ENCODE data around the gene WASF3. TPM values are rescaled to one million over a fixed set of nuclear protein-coding genes. Genes with fewer than 3 reads are reported as not detected.

The WASF3 gene
- total and polyA plus RNA-seq, 2 experiments from 2014 or later, result 9.9 to 20.7 TPM

DNA sequence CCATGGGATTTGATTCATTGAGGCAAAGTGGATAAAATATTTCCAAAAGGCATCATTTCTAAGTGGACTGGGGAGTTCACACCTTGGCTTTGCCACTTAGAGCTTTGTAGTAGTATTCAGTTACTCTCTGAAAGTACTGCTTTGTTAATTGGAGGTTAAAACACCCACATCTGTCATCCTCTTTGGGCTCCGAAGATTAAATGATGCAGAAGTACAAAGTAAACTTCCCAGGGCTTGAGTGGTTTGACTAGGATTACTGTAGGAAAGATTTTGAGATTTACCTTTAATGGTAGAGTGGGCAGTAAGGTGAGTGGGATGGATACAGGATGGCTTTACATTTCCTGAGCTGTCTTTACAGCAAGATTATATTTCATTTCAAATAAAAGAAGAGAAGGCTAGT is 42.4 kb downstream of the WASF3 start:
- H3K36me3 ChIP-seq (ENCODE audit: insufficient read depth), result no peaks in the 10 kb centered on the region
- H3K9me3 Mint-ChIP-seq, result peaks cover 4% of the 10 kb centered on the region; the same call in 2 of the 3 replicates
- no peak overlapping the region for H3K4me3 ChIP-seq
- H4K20me1 ChIP-seq (replicated peaks; ENCODE audit: insufficient read depth), result 0 out of 2 replicates have a peak, but pooled peaks cover 4% of the 10 kb centered on the region
- no peak for TF ChIP-seq NANOG (IDR thresholded peaks at IDR 0.05; ENCODE audit: borderline replicate concordance)
- TF ChIP-seq ZNF462 (CRISPR knock-in tag; IDR thresholded peaks at IDR 0.05), result no peak
- H2AFZ ChIP-seq, result no peak overlapping the region
- H3K4me3 Mint-ChIP-seq, result no peak overlapping the region
- no peaks in the 10 kb centered on the region for H3K4me1 ChIP-seq (ENCODE audit: insufficient read depth)
- H3K79me2 ChIP-seq (replicated peaks; ENCODE audit: insufficient read depth), result peaks cover 76% of the 10 kb centered on the region
- ATAC-seq (no peak), DNase-seq (ENCODE audit: low spot score) (no peak)
- no peak overlapping the region for H3K27ac Mint-ChIP-seq
- H3K9me2 ChIP-seq (ENCODE audit: insufficient read depth), result no peaks in the 10 kb centered on the region
- no peak overlapping the region for H3K27ac ChIP-seq (ENCODE audit: low read depth)
- no peaks in the 10 kb centered on the region for H3K27me3 ChIP-seq (ENCODE audit: insufficient read depth)
- no peaks in the 10 kb centered on the region for H3F3A ChIP-seq (replicated peaks; ENCODE audit: low read depth)
- peaks cover 35% of the 10 kb centered on the region for H3K4me1 Mint-ChIP-seq
- H3K36me3 Mint-ChIP-seq (ENCODE audit: low read depth), result peaks cover 6% of the 10 kb centered on the region; the same call in 2 of the 3 replicates
- H3K27me3 Mint-ChIP-seq (ENCODE audit: insufficient read depth, low read depth, poor library complexity), result no peaks in the 10 kb centered on the region
- 0 out of 2 replicates have a peak overlapping the region, but pooled peaks have one; percentile 33 for H3K4me2 ChIP-seq

DNA sequence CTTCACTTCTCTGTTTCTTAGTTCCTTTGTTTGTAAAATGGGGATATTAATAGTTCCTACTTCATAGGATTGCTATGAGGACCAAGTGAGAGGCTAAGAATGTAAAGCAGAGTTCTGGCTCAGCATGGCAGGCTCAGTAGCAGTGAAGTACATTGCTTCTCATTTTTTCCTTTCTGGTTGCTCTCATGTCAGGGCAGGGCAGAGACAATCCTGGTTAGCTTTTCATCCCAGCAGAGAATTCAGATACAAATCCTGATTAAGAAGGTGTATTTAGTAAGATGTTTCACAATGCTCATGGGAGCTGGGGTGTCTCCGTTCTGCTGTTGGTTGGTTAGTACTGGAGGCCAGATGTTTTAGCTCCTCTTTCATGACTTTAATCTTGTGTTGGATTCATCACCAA is 42.9 kb downstream of the WASF3 start:
- Histone ChIP-seq H2AFZ (no peak overlapping the region), H3K4me2 (no peak overlapping the region; the same call in 1 of the 2 replicates), H4K20me1 (replicated peaks; ENCODE audit: insufficient read depth) (0 out of 2 replicates have a peak, but pooled peaks cover 4% of the 10 kb centered on the region), H3K9me2 (ENCODE audit: insufficient read depth) (no peaks in the 10 kb centered on the region), H3K79me2 (replicated peaks; ENCODE audit: insufficient read depth) (peaks cover 71% of the 10 kb centered on the region), H3K27me3 (ENCODE audit: insufficient read depth) (no peaks in the 10 kb centered on the region), H3F3A (replicated peaks; ENCODE audit: low read depth) (no peaks in the 10 kb centered on the region), H3K4me1 (ENCODE audit: insufficient read depth) (no peaks in the 10 kb centered on the region), H3K27ac (ENCODE audit: low read depth) (no peak overlapping the region), H3K36me3 (ENCODE audit: insufficient read depth) (no peaks in the 10 kb centered on the region), H3K4me3 (no peak overlapping the region)
- Mint-ChIP-seq H3K9me3 (peaks cover 4% of the 10 kb centered on the region; the same call in 2 of the 3 replicates), H3K27me3 (ENCODE audit: insufficient read depth, low read depth, poor library complexity) (no peaks in the 10 kb centered on the region), H3K27ac (no peak overlapping the region), H3K4me3 (no peak overlapping the region), H3K4me1 (peaks cover 39% of the 10 kb centered on the region), H3K36me3 (ENCODE audit: low read depth) (peaks cover 6% of the 10 kb centered on the region; the same call in 2 of the 3 replicates)
- ATAC-seq (no peak), DNase-seq (ENCODE audit: low spot score) (no peak)
- TF ChIP-seq JUNB (IDR thresholded peaks at IDR 0.05; ENCODE audit: unreplicated experiment) (no peak), ZNF331 (CRISPR knock-in tag; IDR thresholded peaks at IDR 0.05; ENCODE audit: low read depth) (no peak), POLR2AphosphoS5 (IDR thresholded peaks at IDR 0.05; ENCODE audit: low read depth) (no peak), STAT1 (IDR thresholded peaks at IDR 0.05; ENCODE audit: unreplicated experiment) (no peak), ZNF114 (CRISPR knock-in tag; IDR thresholded peaks at IDR 0.05) (no peak), CTCF (conservative IDR thresholded peaks at IDR 0.05; ENCODE audit: low read depth in 2 of 2) (no peak)
- TF ChIP-seq, protein P1, sequence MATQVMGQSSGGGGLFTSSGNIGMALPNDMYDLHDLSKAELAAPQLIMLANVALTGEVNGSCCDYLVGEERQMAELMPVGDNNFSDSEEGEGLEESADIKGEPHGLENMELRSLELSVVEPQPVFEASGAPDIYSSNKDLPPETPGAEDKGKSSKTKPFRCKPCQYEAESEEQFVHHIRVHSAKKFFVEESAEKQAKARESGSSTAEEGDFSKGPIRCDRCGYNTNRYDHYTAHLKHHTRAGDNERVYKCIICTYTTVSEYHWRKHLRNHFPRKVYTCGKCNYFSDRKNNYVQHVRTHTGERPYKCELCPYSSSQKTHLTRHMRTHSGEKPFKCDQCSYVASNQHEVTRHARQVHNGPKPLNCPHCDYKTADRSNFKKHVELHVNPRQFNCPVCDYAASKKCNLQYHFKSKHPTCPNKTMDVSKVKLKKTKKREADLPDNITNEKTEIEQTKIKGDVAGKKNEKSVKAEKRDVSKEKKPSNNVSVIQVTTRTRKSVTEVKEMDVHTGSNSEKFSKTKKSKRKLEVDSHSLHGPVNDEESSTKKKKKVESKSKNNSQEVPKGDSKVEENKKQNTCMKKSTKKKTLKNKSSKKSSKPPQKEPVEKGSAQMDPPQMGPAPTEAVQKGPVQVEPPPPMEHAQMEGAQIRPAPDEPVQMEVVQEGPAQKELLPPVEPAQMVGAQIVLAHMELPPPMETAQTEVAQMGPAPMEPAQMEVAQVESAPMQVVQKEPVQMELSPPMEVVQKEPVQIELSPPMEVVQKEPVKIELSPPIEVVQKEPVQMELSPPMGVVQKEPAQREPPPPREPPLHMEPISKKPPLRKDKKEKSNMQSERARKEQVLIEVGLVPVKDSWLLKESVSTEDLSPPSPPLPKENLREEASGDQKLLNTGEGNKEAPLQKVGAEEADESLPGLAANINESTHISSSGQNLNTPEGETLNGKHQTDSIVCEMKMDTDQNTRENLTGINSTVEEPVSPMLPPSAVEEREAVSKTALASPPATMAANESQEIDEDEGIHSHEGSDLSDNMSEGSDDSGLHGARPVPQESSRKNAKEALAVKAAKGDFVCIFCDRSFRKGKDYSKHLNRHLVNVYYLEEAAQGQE (IDR thresholded peaks at IDR 0.05; ENCODE audit: unreplicated experiment), result no peak
- TF ChIP-seq, protein P2, sequence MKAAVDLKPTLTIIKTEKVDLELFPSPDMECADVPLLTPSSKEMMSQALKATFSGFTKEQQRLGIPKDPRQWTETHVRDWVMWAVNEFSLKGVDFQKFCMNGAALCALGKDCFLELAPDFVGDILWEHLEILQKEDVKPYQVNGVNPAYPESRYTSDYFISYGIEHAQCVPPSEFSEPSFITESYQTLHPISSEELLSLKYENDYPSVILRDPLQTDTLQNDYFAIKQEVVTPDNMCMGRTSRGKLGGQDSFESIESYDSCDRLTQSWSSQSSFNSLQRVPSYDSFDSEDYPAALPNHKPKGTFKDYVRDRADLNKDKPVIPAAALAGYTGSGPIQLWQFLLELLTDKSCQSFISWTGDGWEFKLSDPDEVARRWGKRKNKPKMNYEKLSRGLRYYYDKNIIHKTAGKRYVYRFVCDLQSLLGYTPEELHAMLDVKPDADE (IDR thresholded peaks at IDR 0.05), result no peak

Measured in GM23338 (cell line).